ENCODE measurements around the gene IPO9.

Gene IPO9

DNA sequence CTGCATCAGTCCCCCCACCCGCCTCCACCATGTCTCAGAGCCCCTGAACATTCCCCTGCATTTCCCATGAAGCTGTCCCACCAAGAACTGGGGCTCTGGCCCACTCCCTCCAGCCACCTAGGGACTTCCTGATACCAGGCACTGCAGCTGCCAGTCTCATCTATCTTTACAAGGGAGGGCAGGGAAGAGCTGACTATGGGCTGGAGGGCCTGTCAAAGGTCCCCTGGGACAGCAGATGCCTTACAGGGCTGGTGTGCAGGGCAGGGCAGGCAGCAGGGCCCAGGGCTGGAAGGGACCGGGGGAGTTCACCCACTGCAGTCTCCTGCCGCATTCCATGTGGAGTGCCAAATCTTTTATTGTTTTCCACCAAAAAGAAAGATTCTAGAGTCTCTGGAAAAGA lies 77.4 kb downstream of the IPO9 start:
- no peak for DNase-seq (ENCODE audit: low read depth)

DNA sequence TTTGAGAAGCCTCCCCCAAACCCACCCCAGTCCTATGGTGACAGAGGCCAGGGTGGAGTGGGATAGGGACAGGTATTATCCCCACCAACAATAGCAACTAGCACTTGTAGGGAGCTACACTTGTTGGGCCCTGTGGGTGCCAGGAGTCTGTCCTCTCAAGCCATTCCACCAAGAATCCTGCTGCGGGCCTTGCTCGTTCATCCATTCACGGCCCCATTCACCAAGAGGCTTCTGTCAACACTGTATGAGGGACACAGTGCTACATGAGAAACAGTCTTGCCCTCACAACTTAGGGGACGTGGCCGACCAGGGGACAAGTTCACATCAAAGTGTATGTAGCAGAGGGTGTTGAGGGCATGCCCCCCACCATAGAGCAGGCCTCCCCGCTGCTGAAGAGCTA lies 78.7 kb downstream of the IPO9 start:
- no peak for DNase-seq (ENCODE audit: low read depth)

DNA sequence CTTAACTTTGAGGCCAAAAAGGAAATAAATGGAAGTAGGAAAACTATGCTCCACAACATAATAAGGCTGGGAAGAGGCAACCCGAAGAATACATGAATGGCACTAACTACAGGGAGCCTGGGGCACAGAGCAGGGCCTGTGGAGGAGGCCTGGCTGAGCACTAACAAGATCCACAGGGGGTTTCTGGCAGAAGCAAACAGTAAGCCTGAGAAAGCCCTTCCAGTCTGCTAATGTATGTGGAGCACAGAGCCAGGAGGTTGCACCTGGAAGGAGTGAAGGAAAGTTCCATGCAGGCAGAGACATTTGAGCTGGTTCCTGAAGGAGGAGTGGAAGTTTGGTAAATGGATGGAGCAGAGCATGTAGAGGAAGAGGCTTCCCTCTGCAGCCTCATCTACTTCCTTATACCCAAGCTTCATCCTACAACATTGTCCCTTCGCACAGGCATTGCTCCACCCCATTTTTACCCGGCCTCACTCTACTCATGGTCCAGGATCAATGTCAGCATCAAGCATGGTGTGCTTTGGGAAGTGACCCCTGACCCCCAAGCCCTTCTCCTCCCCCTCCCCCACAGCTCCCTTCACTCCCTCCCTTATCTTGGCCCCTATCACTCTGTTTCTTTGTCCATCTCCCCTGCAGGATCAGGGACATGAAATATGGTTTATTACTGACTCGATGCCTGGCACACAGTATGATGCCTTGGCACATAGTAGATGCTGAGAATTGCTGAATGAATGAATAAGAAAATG lies 83.0 kb downstream of the IPO9 start:
- DNase-seq (ENCODE audit: low read depth), result no peak

DNA sequence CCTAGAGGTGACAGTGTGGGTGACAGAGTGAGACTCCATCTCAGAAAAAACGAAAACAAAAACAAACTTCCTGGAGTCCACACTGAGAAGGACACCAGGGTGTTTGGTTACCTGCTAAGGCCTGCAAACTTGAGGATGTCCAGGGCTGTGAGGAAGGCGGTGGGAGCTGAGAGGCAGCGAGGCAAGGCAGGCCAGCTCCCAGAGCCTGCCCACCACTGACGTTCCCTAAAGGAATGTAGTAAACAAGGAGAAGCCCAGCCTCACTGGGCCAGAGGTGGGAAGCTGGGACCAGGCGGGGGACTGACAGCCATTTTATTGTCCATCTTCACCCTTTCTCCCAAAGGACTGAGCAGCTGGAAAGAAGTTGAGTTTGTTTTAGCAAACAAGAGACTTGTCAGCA lies 83.9 kb downstream of the IPO9 start:
- DNase-seq (ENCODE audit: low read depth), result no peak

DNA sequence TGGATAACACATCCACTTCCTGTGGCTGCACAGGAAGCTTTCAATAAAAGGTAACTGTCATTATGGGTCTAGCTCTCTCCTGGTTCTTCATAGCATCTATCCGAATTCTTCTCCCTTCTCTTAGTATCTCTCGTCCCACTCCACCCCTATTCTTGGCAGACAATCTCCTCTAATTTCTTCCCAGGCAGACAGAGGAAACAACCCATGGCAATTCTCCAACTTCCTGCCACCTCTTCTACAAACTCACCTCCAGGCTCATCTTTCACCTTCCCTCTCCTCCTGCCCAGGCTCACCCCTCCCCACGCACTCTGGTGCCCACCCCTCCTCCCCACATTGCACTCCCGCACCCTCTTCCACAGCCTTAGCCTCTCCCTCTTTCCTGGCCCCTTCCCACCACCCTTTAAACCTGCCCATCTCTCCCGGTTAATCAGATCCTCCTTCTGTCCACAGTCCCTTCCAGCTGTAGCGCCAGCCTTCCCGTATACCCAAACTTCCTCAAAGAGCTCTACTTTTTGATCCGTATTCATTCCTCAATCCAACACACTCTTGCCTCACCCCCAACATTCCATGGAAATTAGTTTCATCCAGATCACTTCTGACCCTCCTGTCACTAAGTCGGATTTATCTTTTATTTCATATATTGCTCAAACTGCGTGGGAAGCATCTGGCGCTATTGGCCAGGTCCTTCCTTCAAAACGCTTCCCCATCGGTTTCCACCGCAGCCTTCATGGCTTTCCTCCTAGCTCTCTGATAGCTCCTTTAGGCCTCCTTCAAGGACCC lies 85.7 kb downstream of the IPO9 start:
- no peak for DNase-seq (ENCODE audit: low read depth)

DNA sequence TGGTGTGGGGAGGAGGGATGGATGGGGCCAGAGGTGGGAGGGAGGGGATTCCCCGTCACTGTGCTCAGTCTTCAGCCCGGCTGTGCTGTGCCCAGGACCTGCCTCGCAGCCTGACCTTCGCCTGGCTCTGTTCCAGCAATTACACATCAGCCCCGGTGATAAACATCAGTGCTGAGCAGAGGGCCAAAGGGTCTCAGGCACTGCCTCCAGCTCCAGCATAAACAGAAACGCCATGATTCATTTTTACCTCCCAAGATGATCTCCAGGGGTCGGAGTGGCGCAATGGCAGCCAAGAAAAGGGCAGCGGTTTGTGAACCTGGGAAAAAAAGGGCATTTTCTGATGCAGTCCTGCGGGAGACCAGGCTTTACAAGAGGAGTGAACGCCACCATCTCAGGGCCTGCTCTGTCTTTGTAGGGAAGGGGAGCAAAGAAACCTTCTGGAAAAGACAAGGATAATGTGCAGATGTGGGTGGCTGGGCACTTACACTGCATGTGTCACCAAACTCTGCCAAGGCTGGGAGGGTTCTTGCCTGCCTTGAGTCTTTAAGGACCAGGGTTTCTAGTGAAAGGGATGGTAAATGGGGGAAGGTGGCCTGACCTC lies 87.8 kb downstream of the IPO9 start:
- DNase-seq (ENCODE audit: low read depth), result no peak

DNA sequence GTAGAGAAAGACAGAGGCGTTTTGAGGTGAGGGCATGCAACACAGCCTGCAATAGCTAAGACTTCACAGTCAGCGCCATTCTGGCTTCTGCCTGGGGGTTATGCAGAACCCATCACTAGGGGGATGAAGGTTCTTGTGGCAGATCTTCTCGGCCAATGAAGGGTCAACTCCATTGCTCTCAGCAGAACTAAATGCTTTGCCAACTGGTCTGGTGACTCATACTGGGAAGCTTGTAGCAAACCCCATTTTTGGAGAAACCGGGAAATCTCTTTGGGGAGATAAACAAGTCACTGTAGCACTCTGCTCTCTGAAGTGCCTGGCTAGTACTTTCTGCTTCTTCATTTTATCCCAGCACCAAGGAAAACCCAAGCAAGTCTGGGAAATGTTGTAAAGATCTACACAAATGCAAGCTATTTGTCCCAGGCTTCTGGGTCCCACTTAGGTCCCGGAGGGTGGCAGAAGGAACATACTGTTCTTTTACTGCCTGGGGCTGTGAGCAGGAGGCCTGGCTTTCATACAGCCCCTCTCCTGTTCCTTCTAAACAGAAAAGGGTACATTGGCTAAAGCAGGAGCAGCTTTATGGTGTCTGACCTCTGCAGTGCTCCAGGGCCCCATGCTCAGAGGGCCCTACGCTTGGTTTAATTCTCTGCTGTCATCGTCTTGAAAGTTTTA lies 88.5 kb downstream of the IPO9 start:
- DNase-seq (ENCODE audit: low read depth), result no peak

DNA sequence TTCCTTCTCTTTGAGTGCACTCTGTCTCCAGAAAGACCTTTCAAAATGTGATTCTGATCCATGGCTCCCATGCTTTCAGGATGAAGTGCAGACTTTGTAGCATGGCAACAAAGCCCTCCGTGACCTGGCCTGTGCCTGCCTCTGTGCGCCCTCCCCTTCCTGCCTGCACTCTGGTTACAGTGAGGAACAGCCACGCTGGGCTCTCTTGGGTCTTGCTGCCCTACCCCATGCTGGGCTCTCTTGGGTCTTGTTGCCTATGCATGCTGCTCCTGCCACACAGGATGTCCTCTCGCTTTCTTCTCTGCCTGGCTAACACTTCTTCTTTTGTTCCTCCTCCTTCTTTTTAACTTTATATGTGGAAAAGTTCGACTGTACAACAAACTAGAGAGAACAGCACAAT lies 89.4 kb downstream of the IPO9 start:
- no peak for DNase-seq (ENCODE audit: low read depth)

DNA sequence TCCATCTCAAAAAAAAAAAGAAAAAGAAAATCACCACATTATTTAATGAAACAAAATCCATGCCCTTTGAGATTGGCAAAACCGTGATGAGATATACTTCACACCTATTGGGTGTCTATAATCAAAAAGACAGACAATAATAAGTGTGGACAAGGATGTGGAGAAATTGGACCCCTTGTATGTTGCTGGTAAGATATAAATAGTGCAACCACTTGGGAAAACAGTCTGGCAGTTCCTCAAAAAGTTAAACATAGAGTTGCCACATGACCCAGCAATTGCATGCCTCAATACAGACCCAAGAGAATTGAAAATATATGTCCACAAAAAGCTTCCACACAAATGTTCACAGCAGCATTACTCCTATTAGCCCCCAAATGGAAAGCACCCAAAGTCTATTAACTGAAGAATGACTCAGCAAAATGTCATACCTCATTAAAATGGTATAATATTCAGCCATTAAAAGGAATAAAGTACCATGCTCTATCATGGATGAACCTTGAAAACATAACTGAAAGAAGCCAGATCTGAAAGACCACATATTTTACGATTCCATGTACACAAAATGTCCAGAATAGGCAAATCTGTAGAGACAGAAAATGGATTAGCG lies 93.1 kb downstream of the IPO9 start:
- no peak for DNase-seq (ENCODE audit: low read depth)

DNA sequence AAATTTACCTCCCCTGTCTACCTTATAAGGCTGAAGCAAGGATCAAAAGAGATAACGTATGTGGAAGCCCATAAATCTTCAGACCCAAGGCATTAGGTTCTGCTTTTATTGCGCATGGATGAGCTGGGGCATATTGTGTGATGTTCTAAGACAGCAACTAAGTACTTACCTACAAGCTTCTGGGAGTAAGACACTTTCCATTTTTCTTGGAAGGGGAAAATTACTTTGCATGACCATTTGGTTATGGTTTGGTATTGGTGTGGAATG lies 96.3 kb downstream of the IPO9 start:
- no peak for DNase-seq (ENCODE audit: low read depth)

DNA sequence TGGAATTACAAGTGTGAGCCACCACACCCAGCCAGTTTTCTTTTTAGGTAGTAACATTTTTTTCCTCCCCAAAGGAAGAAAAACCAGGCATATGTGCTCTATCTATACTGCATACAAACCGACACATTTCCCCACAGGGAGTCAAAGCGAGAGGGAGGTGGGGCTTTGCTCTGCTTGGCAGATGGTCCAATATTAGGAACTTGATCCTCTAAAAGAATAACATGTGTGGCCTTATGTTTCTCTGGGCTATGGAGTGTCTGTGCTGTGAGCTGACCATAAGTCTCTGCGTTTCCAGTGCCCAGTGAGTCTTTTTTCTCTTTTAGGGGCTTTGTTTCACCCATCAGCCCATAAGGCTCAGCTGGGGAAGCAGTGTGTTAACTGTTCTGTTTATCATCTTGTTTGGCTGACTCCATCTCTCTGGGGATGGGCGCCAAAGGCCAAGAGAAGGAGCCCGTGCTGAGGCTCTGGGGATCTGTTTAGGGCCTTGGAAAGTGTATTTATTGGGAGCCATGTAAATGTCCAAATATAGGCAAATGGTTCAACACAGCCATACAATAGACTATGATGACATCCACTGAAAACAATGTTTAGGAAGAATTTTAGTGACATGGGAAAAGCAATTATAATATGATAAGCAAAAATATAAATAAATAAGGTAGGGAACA lies 97.2 kb downstream of the IPO9 start:
- no peak for DNase-seq (ENCODE audit: low read depth)

DNA sequence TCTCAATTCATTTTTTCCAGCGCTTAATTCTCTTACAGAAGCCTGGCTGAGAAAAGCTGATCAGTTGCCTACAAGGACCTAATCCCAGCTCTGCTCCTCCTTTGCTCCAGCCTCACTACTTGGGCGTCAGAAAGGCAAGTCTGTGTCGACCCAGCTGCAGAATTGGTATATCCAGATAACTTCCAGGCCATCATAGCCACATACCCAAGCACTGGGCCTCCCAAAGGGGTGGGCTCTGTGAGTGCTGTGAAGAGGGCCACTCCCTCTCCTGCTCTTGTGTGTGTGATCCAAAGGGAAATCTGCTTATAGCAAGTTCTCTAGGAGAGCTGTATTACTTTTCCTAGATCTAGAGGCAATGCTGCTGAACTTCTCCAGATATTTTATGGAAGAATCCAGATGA lies 99.3 kb downstream of the IPO9 start:
- no peak for DNase-seq (ENCODE audit: low read depth)

DNA sequence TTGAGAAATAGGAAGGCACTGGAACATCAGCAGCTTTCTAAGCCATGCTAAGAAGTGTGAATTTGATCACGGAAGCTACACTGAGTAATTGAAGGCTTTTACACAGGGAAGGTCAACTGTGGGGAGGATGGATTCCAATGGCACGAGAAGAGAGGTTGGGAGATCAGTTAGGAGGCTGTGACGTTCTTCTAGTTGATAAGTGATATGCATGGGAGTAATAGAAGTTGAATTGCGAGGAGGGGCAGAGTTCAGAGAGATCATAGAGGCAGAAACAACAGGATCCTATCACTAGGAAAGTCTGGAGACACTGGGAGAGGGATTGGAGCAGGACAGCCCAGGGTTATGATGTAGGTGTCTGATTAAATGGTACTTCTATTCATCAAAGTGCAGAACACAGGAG lies 101.2 kb downstream of the IPO9 start:
- DNase-seq (ENCODE audit: low read depth), result no peak

DNA sequence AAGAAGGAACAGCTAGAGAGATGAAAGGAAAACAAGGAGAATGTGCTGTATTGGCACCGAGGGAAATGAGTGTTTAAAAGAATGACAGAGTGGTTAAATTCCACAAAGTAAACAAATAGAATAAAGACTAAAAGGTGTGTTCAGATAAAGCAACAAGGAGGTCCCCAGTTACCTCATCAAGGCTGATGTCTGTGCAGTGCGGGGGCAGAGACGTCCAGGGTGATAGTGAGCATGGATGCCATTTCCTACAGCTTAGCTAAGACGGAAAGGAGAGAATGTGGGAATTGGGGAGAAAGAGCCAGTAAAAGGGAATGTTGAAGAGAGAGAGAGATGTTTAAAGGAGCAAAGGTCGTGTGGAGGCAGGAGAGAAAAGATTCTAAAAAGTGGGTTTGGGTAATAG lies 101.8 kb downstream of the IPO9 start:
- no peak for DNase-seq (ENCODE audit: low read depth)

Data from stimulated activated CD8-positive, alpha-beta memory T cell treated with anti-CD3 and anti-CD28 coated beads, Interleukin-12 subunit alpha, Interleukin-12 subunit beta, amount 100 ng/mL, for 4 hours (primary cell).